Stimulated activated CD8-positive, alpha-beta memory T cell treated with anti-CD3 and anti-CD28 coated beads, Interleukin-12 subunit alpha, Interleukin-12 subunit beta, amount 100 ng/mL, for 24 hours (primary cell): ENCODE results near the gene NOP10.
A peak's percentile ranks its signal among the peaks of the same experiment; 100 is the strongest.
"Not testable (repeated sequence)": the region's sequence is repeated elsewhere in the genome, so short reads cannot be mapped to it uniquely, and the experiment has no call there.

Experiments
- DNase-seq: peaks from one replicate; pipeline ENCODE4 v3.0.0-alpha.2; 2020; ENCODE audit errors: extremely low read depth

NOP10 gene

GRCh38 chr15:34358948-34359347, 16.0 kb upstream of the NOP10 start:
- DNase-seq = no peak

- DNase-seq = no peak
Observed at GRCh38 chr15:34358367-34358766, 15.4 kb upstream of the NOP10 start.

DNA sequence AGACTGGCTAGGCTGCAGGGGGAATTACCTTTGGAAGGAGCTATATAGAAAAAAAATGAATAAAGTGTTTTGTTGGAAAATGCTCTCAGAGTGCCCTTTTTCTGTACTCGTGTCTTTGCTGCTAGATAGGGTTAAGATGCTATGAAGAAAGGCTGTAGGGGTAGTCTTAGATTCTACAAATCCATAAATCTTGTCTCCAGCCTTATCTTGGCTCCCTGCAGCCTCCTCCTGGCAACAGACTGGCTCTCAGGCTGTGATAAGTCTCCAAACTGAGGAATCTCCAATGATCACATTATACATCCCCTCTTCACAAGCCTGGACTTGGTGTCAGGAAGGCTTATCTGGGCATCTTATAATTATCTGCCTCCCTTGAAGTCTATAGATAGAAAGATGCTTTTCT, 14.7 kb upstream of the NOP10 start:
- DNase-seq = no peak

GRCh38 chr15:34355241-34355640, 12.3 kb upstream of the NOP10 start:
- DNase-seq = no peak

DNA sequence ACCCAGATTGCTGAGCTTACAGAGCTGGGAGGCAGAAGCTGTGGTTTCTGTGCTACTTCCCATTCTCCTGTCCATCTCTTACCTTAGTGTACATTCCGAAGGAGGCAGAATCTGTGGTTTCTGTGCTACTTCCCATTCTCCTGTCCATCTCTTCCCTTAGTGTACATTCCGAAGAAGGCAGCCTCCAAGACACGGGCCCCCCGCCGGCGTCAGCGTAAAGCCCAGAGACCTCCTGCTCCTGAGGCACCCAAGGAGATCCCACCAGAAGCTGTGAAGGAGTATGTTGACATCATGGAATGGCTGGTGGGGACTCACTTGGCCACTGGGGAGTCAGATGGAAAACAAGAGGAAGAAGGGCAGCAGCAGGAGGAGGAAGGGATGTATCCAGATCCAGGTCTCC, 11.3 kb upstream of the NOP10 start:
- DNase-seq = no peak

DNA sequence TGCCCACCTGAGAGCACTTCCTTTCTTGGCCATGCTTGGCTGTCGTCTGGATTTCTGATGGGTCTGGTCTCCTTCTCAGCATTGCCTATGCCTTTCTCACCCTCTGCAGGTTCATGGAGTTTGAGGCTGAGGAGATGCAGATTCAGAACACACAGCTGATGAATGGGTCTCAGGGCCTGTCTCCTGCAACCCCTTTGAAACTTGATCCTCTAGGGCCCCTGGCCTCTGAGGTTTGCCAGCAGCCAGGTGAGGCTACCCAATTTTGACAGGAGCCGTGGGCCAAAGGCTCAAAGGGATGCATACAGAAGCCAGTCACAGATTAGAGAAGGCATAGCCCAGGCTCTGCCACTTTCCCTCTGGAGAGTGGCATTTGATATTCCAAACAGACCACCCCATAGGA, 10.7 kb upstream of the NOP10 start:
- no peak for DNase-seq

GRCh38 chr15:34352996-34353395, 10.1 kb upstream of the NOP10 start:
- not testable (repeated sequence) for DNase-seq

DNA sequence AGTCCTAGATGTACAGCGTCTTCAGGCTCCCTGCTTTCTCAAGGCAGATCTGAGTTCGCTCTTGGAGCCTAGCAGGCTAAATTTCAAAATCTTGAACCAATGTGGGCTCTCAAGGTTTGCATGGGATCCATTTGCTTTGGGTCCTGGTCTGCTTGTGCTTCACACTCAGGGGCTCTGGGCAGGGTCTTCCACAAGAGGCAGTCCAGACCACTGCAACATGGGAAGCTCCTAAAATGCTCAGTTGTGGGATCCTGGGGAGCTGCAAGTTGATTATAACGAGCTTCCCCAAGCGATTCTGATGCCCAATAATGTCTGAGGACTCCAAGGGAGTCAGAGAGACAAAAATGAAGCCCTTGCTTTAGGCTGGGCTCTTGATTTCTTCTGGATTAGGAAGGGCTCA, 6.8 kb upstream of the NOP10 start:
- DNase-seq = no peak

GRCh38 chr15:34348735-34349300, 5.9 kb upstream of the NOP10 start:
- DNase-seq = no peak

DNA sequence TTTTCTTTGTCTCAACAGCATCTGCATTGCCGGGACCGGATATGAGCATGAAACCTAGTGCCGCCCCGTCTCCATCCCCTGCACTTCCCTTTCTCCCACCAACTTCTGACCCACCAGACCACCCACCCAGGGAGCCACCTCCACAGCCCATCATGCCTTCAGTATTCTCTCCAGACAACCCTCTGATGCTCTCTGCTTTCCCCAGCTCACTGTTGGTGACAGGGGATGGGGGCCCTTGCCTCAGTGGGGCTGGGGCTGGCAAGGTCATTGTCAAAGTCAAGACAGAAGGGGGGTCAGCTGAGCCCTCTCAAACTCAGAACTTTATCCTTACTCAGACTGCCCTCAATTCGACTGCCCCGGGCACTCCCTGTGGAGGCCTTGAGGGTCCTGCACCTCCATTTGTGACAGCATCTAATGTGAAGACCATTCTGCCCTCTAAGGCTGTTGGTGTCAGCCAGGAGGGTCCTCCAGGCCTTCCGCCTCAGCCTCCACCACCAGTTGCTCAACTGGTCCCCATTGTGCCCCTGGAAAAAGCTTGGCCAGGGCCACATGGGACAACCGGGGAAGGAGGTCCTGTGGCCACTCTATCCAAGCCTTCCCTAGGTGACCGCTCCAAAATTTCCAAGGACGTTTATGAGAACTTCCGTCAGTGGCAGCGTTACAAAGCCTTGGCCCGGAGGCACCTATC, 5.2 kb upstream of the NOP10 start:
- DNase-seq = no peak

- DNase-seq = not testable (repeated sequence)
Observed at GRCh38 chr15:34342213-34342736, 661 bp downstream of the NOP10 start.

GRCh38 chr15:34341381-34342212, 1.3 kb downstream of the NOP10 start:
- no peak for DNase-seq

DNA sequence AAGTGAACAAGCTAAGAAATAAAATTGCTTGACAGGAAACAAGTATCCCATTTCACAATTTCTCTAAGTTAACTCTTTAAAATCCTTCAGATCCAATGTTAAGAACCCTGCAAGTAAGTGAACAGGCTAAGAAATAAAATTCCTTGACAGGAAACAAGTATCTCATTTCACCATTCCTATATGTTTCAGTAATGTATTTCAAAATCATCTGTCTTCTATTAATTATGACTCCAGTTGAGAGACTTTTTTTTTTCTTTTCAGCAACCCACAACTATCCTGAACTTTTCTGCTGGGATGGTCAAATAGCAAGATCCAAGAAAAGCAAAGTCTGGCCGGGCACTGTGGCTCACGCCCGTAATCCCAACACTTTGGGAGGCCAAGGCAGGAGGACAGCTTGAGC, 3.0 kb downstream of the NOP10 start:
- DNase-seq = no peak

GRCh38 chr15:34338347-34338746, 4.6 kb downstream of the NOP10 start:
- DNase-seq = no peak

DNA sequence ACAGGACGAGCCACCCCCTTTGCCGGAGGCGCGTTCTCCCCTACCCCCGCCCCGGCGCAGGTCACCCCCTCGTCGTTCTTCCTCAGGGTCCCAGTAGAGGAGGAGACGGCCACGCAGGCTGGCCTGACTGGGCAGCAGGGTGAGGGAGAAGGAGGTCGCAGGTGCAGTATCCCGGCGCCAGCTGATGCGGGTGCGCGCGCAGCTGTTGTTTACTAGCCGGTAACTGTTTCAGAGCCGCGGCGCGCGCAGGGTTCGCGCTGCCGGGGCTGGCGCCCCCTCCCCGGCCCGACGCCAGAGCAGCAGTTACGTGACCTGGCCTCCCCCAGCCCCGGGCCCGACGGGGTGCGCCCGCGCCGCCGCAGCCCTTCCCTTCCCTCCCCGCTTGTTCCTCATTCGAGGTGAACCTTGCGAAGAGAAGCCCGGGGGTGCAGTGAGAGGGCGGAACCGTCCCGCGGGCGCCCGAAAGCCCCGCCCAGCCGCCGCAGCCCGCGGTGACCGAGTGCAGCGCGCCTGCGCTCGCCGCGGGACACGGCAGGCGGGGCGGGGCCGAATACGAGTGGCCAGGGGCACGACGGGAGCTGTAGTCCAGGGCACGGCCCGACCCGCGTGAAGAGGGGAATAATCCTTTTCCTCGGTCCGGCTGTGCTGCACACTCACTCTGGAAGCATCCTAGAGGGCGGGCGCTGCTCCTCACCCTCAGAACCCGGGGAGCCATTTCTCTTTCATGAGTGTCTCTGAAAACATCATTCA, 5.2 kb downstream of the NOP10 start, which contains the start of gene SLC12A6:
Gene SLC12A6, minus strand, starts transcription at position 225 of the 750 bp plus-strand sequence. CDS start 1,101 bp downstream, outside the sequence.
- peak; percentile 77 for DNase-seq

DNA sequence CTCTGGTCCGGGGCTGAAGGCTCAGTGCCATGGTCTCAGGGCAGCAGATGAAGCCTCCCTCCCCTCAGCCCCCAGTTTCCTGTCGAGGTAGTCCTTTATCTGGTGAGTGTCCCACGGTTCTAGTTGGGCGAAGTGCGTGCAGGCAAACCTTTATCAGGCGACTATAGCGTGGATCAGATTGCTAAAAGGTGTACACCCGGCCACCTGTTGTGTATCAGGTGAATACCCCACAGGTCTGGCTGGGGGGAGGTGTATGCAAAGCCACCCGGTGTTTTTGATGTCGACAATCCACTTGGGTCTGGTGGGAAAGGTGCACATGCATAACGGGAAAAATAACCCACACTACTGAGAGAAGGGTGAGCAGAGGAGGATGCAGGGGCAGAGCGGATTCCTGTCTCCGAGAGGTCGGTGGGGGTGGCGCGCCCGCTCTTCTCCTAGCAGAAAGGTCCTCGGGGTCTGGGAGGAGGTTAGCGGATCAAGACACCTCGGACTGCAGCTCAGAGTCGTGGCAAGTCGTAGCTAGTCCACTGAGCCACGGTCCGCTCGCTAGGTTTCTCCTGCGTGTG, 5.9 kb downstream of the NOP10 start:
- DNase-seq = no peak

DNA sequence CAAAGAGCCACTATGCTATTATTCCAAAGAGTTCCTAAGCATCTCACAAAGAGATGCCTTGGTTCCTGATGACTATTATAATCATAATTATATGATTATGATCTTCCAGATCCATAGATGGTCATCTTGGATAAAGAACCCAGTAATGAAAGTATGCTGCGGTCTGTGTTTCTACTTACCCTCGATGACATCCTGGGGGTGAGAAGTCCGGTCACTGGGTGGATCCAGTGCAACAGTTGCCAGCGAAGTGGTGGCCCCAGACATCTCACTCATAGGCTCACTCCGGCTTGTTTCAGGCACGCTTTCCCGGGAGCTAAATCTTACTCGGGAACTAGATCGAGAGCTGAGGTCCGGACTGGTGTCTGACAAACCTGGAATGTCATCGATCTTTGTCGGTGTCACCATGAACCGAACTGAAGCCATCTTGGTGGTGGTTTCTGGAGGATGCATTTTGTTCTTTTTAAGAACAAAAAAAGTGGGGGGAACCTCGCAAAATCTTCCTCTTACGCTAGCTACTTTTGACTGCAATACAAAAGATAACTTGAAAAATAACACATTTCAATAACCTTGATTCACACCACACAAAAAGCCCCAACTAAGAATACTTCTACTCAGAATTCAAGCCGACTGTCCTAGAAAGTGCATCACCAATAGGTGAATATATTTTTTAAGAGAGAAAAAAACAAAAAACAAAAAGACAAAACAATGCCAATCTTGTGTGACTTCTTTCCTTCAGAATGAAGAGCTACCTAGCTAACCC, 6.5 kb downstream of the NOP10 start:
- no peak for DNase-seq

- DNase-seq = no peak
Observed at GRCh38 chr15:34335176-34336032, 7.5 kb downstream of the NOP10 start.

GRCh38 chr15:34334672-34335071, 8.3 kb downstream of the NOP10 start:
- DNase-seq = no peak
